ENCODE data around the gene FRMD3. TPM values are rescaled to one million over a fixed set of nuclear protein-coding genes. Genes with fewer than 3 reads are reported as not detected.

Gene FRMD3
- total RNA-seq: 1.3 and 2.9 TPM in 2 replicates

GRCh38 chr9:83538172-83538889 lies at the start of gene FRMD3:
FRMD3 (minus strand) TSS chr9:83538401; CDS start chr9:83538231, 170 bp downstream.

Other genes starting within 250 kb of the FRMD3 start
- 0.33 and 0.76 TPM in 2 replicates for gene IDNK, start 84.7 kb upstream of the FRMD3 start, total RNA-seq
- gene UBQLN1, start 169.6 kb upstream of the FRMD3 start, total RNA-seq: 105 and 115 TPM in 2 replicates

Measured in mesangial cell (primary cell).